Activated T-cell treated with anti-CD3 and anti-CD28 coated beads, Interleukin-2, amount 50 U/mL, for 4 hours (primary cell): ENCODE results near the gene MYBPC2. TPM values are rescaled to one million over a fixed set of nuclear protein-coding genes. Genes with fewer than 3 reads are reported as not detected.
"Not testable (repeated sequence)": the region's sequence is repeated elsewhere in the genome, so short reads cannot be mapped to it uniquely, and the experiment has no call there.

Experiments used
- ATAC-seq, 2 donors: fragments of 200-7000 bp; cut with Tn5 transposase; one replicate each; pipeline ENCODE4 v1.10.0; 2021
- DNase-seq: peaks from one replicate; pipeline ENCODE4 v3.0.0-alpha.2; 2020
- H3K27me3 Mint-ChIP-seq: one replicate; pipeline ENCODE4 v1.8.0; 2021; ENCODE audit warnings: low read depth, mixed read lengths
- H3K36me3 Mint-ChIP-seq: one replicate; pipeline ENCODE4 v1.8.0; 2022; ENCODE audit warnings: mixed read lengths; ENCODE audit not compliant: insufficient read depth
- H3K4me1 Mint-ChIP-seq: one replicate; pipeline ENCODE4 v1.8.0; 2021; ENCODE audit warnings: low read depth, mixed read lengths
- H3K4me3 Mint-ChIP-seq: one replicate; pipeline ENCODE4 v1.8.0; 2021; ENCODE audit warnings: mild to moderate bottlenecking, moderate library complexity, mixed read lengths
- H3K9me3 Mint-ChIP-seq: one replicate; pipeline ENCODE4 v1.8.0; 2021; ENCODE audit warnings: mixed read lengths
- total RNA-seq, 3 donors: library from RNA; stranded (reverse); gene quantifications; one replicate each; pipeline ENCODE4 v1.2.1, GENCODE V29; 2021

Gene MYBPC2
- total RNA-seq, 3 donors from 2014 or later: 0.08 to 0.60 TPM; not detected in 1

DNA sequence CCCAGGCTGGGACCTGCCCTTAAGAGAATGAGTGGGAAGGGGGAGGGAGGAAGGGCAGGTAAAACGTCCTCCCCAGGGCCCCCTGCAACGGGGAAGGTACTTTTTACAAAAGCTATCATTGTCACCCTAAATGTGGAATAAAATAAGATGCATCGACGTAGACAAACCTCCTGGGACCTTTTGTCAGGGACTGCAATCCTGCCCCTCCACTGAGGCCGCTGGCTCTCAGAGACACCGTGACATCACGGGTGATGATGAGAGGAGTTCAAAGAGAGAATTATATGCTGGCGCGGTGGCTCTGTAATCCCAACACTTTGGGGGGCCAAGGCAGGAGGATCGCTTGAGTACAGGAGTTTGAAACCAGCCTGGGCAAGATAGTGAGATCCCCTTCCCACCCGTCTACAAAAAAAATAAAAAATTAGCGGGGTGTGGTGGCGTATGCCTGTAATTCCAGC is 1.8 kb upstream of the MYBPC2 start:
- H3K27me3 Mint-ChIP-seq: peaks cover 19% of the 10 kb centered on the region

DNA sequence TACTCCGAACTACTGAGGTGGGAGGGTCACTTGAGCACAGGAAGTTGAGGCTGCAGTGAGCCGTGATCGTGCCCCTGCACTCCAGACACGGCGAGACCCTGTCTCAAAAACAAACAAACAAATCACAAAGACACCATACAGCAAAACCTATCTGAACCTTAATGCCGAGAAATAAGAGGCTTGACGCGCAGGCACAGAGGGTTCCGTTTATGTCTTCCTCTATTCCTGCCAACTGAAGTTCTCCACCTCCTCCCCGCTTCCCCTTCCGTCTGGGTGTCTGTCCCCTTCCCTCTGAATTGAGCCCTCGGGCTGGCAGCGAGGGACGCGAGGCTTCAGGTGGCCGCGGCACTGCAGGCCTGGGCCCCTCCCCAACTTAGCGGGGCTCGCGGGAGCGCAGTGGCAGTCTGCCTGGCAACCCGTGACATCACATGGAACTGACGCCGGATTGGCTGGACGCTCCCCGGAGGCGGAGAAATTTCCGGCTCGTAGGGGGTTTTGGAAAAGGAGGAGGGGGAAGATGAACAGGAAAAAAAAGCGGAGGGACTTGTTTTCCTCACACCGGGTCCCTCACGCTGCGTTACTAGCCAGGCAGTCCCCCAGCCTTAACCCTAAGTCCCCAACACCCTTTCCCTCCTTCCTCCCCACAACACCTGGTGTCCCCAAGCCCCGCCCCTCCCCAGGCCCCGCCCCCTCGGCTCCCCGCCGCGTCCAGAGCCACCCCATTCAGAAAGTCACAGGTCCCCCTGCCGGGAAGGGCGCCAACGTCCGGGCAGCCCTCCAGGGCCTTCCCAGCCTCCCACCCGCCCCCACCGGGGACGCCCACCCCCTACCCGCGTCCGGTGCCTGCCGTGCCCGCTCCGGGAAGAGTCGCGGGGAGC is 1.1 kb upstream of the MYBPC2 start:
- Mint-ChIP-seq H3K9me3 (no peaks in the 10 kb centered on the region), H3K36me3 (no peaks in the 10 kb centered on the region), H3K4me3 (peak overlapping the region; percentile 86), H3K4me1 (peaks cover 16% of the 10 kb centered on the region), H3K27me3 (peaks cover 19% of the 10 kb centered on the region)
- DNase-seq: peak; percentile 90
- ATAC-seq: peak; percentile 95 to 97

More for the DNA sequence above, 1.8 kb upstream of the MYBPC2 start:
- Mint-ChIP-seq H3K9me3 (no peaks in the 10 kb centered on the region), H3K4me3 (peak overlapping the region; percentile 86), H3K4me1 (peaks cover 16% of the 10 kb centered on the region), H3K36me3 (no peaks in the 10 kb centered on the region)
- DNase-seq (no peak), ATAC-seq (no peak)

DNA sequence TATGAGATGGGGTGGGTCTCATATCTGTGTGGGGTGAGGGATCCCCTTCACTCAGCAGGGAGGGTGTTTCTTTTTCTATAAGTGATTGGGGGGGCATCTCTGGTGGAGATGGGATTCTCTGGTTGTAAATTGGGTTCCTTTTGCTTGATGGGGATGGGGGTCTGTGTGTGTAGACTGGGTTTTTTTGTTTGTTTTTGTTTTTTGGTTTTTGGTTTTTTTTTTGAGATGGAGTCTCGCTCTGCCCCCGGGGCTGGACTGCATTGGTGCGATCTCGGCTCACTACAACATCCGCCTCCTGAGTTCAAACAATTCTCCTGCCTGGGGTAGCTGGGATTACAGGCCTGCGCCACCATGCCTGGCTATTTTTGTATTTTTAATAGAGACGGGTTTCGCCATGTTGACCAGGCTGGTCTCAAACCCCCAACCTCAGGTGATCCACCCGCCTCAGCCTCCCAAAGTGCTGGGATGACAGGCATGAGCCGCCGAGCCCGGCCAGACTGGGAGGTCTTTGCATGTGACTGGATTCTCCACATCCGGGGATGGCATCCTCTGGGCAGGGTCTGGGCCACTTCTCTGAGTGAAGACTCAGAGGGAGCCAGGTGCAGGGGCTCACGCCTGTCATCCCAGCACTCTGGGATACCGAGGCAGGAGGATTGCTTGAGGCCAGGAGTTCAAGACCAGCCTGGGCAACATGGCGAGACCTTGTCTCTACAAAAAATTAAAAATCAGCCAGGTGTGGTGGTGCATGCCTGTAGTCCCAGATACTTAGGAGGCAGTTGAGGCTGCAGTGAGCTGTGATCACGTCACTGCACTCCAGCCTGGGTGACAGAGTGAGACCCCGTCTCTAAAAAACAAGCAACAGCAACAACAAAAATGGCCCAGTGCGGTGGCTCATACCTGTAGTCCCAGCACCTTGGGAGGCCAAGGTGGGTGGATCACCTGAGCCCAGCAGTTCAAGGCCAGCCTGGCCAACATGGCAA is 799 bp downstream of the MYBPC2 start:
- no peak for ATAC-seq
- DNase-seq: no peak
- Mint-ChIP-seq H3K36me3 (no peaks in the 10 kb centered on the region), H3K4me3 (peak overlapping the region; percentile 70), H3K4me1 (peaks cover 16% of the 10 kb centered on the region), H3K9me3 (no peaks in the 10 kb centered on the region), H3K27me3 (peaks cover 19% of the 10 kb centered on the region)

DNA sequence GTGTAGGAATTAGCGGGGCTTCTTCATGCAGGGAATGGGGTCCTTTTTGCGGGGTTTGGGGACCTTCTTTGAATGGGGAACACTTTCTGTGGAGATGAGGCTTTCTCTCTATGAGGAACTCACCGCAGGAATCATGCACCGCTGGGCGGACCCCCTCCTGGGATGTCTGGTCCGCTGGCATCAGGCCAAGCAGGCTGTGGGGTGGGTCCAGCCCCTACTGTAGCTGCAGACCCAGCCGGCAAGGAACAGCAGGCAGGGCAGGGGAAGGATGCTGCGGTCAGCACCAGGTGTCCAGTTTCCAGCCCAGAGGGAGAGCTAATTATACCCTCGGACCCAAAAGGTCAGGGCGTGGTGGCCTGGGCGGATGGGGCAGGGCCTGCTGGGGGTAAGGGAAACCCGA is 1.8 kb downstream of the MYBPC2 start:
- Mint-ChIP-seq H3K4me1 (peaks cover 14% of the 10 kb centered on the region), H3K9me3 (no peaks in the 10 kb centered on the region), H3K27me3 (peaks cover 14% of the 10 kb centered on the region), H3K4me3 (no peak overlapping the region), H3K36me3 (no peaks in the 10 kb centered on the region)
- no peak for ATAC-seq
- DNase-seq: no peak

DNA sequence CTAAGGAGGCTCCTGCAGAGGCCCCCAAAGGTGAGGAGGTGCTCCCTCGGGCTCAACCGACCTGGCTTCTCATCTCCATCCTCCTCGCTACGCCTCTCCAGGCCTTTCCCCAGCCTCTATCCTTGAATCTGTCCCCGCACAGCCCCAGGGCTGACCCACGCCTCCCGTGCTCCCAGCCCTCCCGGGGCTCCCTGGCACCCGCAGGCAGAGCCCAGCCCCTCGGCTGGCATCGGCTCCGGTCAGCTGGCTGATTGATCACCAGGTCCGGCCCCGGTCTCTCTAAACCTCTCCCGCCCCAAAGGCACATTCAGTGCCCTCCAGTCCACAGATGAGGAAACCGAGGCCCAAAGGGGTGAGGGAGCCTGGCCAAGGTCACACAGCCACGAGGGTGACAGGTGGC is 2.5 kb downstream of the MYBPC2 start:
- H3K4me3 Mint-ChIP-seq: no peak overlapping the region
- peaks cover 14% of the 10 kb centered on the region for H3K4me1 Mint-ChIP-seq
- H3K36me3 Mint-ChIP-seq: no peaks in the 10 kb centered on the region
- peaks cover 16% of the 10 kb centered on the region for H3K27me3 Mint-ChIP-seq
- DNase-seq: no peak
- no peak for ATAC-seq
- H3K9me3 Mint-ChIP-seq: no peaks in the 10 kb centered on the region

DNA sequence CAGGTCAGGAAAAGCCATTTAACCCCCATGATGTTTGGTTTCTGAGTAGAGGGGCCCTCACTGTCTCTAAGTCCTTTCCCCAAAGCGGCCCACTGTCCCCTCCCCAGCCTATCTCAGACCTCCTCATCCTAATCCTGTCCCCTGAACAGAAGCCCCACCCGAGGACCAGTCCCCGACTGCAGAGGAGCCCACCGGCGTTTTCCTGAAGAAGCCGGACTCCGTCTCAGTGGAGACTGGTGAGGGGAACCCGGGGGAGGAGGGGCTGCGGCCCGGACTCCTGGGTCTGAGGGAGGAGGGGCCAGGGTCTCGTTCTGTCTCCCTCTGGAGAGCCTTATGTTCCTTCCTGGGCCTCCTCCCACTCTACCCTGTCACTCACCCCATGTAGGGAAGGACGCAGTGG is 2.9 kb downstream of the MYBPC2 start:
- no peak for ATAC-seq
- no peaks in the 10 kb centered on the region for H3K9me3 Mint-ChIP-seq
- no peak for DNase-seq
- no peak overlapping the region for H3K4me3 Mint-ChIP-seq
- H3K4me1 Mint-ChIP-seq: peaks cover 13% of the 10 kb centered on the region
- H3K27me3 Mint-ChIP-seq: peaks cover 17% of the 10 kb centered on the region
- no peaks in the 10 kb centered on the region for H3K36me3 Mint-ChIP-seq

DNA sequence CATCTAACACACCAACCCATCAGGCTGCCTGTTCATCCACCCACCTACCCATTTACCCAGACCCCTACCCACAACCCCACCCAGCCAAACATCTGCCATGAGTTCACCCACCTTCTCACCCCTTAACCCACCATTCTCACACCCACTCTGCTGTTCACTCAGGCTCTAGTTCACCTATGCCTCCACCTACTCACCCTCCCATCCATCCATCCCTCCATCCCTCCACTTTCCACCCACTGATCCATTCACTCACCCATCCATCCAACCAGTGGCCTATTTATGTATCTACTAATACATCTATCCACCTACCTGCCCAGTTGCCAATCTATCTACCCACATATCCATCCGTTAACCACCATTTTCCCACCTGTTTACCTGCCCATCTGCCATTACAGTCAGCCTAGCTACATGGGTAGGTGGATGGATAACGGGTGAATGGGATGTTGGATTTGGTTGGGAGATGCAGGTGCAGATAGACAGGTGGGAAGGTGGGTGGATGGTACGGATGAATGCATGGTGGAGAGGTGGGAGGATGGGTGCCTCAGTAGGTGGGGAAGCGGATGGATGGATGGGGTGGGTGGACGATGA is 5.3 kb downstream of the MYBPC2 start:
- peaks cover under 1% of the 10 kb centered on the region for H3K4me1 Mint-ChIP-seq
- H3K27me3 Mint-ChIP-seq: peaks cover 14% of the 10 kb centered on the region
- H3K36me3 Mint-ChIP-seq: no peaks in the 10 kb centered on the region
- no peaks in the 10 kb centered on the region for H3K9me3 Mint-ChIP-seq
- no peak overlapping the region for H3K4me3 Mint-ChIP-seq
- DNase-seq (no peak), ATAC-seq (no peak)

DNA sequence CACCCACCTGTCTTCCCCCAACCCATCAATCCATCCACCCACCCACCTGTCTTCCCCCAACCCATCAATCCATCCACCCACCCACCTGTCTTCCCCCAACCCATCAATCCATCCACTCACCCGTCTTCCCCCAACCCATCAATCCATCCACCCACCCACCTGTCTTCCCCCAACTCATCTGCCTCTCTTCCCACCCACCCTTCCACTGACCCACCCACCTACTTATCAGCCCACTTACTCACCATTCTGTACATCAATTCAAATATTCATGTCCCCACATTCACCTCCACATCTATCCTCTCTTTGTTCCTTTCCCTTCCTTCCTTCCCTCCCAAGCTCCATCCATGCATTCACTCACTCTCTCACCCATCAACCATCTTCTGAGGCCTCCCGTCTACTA is 6.4 kb downstream of the MYBPC2 start:
- H3K4me3 Mint-ChIP-seq: not testable (repeated sequence)

DNA sequence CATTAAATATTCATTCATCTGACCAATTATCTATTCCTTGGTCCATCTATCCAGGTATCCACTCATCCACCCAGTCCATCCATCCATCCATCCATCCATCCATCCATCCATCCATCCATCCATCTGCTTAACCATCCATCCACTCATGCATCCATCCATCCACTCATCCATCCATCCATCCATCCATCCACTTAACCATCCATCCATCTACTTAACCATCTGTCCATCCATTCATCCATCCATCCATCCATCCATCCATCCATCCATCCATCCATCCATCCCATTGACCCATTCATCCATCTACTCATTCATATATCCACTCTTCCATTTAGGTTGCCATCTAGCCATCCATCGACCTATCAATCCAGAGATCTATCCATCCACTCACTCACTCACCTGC is 11.4 kb downstream of the MYBPC2 start:
- Mint-ChIP-seq H3K36me3 (no peaks in the 10 kb centered on the region), H3K4me1 (no peaks in the 10 kb centered on the region), H3K9me3 (no peaks in the 10 kb centered on the region), H3K4me3 (no peak overlapping the region), H3K27me3 (peaks cover 10% of the 10 kb centered on the region)
- no peak for DNase-seq
- no peak for ATAC-seq

More for the DNA sequence above, 6.4 kb downstream of the MYBPC2 start:
- not testable (repeated sequence) for ATAC-seq, H3K9me3 Mint-ChIP-seq, H3K27me3 Mint-ChIP-seq, H3K36me3 Mint-ChIP-seq, DNase-seq, H3K4me1 Mint-ChIP-seq

DNA sequence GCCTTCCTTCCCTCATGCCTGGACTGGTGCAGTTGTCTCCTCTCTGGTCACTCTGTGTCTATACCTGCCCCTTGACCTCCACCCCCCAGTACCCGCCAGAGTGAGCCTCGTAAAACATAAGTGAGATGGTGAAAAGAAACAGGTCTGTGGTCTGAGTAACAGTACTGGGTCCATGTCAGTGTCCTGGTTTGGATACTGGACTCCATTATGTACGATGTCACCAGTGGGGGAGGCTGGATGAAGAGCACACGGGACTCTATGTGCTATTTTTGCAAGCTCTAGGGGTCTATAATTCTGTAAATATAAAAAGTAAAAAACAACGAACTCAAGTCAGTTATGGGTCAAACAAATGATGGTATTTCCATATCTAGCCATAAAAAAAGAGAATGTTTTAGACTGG is 14.4 kb downstream of the MYBPC2 start:
- Mint-ChIP-seq H3K36me3 (no peaks in the 10 kb centered on the region), H3K4me1 (peaks cover 5% of the 10 kb centered on the region), H3K4me3 (no peak overlapping the region), H3K9me3 (no peaks in the 10 kb centered on the region), H3K27me3 (peaks cover 11% of the 10 kb centered on the region)
- ATAC-seq: no peak
- DNase-seq: no peak

DNA sequence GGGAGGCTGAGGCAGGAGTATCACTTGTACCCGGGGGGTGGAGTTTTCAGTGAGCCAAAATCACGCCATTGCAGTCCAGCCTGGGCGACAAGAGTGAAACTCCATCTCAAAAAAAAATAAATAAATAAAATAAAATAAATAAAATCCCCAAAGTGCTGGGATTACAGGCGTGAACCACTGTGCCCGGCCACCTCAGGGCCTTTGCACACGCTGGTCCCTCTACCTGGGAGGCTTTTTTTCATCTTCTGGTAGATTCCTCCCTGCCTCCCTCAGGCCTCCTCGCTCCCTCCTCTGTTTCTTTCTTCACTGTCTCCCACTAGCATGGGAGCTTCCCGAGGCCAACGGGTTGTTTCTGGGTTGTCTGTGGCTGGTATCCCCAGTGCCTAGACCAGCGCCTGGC is 15.1 kb downstream of the MYBPC2 start:
- Mint-ChIP-seq H3K27me3 (peaks cover 11% of the 10 kb centered on the region), H3K9me3 (no peaks in the 10 kb centered on the region), H3K4me1 (peaks cover 5% of the 10 kb centered on the region), H3K4me3 (no peak overlapping the region), H3K36me3 (no peaks in the 10 kb centered on the region)
- DNase-seq (no peak), ATAC-seq (no peak)

DNA sequence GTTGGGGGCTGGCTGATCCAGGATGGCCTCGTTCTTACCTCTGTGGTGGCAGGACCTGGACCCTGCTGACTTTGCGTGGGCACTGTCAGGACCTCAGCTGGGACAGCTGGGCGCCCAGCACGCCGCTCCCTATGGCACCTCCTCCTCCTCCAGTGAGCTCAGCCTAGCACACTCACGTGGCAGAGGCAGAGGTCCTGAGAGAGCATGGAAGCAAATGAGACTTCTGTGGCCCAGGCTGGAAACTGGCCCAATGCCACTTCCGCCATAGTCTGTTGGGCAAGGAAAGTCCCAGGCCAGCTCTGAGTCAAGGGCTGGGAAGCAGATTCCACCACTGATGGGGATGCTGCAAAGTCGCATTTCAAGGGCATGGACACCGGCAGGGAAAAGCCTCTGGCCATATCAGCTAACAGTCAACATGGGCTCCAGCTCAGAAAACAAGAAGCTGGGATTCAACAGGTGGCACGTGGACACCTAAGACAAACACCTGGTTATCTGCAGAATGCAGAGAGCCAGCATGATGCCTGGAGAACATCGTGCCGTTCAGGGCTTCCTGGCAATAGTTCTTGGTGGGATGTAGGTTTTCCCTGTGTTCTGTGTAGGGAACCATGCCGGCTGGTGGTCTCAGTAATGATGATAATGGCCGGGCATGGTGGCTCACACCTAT is 16.7 kb downstream of the MYBPC2 start:
- no peak for ATAC-seq
- no peak for DNase-seq
- H3K4me1 Mint-ChIP-seq: peaks cover 5% of the 10 kb centered on the region
- H3K27me3 Mint-ChIP-seq: peaks cover 11% of the 10 kb centered on the region
- H3K36me3 Mint-ChIP-seq: no peaks in the 10 kb centered on the region
- no peaks in the 10 kb centered on the region for H3K9me3 Mint-ChIP-seq
- no peak overlapping the region for H3K4me3 Mint-ChIP-seq

DNA sequence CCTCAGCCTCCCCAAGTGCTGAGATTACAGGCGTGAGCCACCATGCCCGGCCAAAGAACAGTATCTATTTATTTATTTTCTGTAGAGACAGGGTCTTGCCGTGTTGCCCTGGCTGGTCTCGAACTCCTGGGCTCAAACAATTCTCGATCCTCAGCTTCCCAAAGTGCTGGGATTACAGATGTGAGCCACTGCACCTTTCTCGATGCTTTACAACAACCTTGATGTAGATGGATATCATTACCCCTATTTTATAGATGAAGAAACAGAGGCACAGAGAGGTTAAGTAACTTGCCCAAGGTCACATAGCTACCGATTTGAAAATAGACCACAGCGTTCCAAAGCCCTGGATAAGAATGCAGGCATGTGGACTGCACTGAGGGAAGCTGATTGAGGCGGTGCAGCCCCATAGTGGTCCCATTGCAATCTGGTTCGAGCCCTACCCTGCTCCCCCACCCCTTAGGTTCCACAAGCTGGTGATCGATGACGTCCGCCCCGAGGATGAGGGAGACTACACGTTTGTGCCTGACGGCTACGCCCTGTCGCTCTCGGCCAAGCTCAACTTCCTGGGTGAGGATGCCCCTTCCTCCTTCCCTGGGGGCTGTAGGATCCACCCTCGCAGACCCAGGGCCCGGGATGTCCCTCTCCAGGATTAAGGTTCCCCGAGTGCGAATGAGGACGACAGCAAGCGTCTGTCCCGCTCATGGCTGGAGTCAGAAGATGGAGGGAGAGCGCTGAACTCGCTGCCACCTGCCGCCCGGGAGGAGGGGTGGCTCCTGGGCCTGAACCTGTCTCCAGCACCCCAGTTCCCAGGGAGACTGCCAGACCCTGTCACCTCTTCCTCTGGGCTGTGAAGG is 17.9 kb downstream of the MYBPC2 start:
- DNase-seq: no peak

More for the DNA sequence above, 17.9 kb downstream of the MYBPC2 start:
- peaks cover 5% of the 10 kb centered on the region for H3K4me1 Mint-ChIP-seq
- H3K9me3 Mint-ChIP-seq: no peaks in the 10 kb centered on the region
- H3K36me3 Mint-ChIP-seq: no peaks in the 10 kb centered on the region
- ATAC-seq: no peak
- peaks cover 14% of the 10 kb centered on the region for H3K27me3 Mint-ChIP-seq
- H3K4me3 Mint-ChIP-seq: peak overlapping the region; percentile 16
